ENCODE results near the gene ANKIB1. TPM values are rescaled to one million over a fixed set of nuclear protein-coding genes. Genes with fewer than 3 reads are reported as not detected.

Gene ANKIB1
- total and polyA plus RNA-seq, 4 donors: 3.9 to 14.8 (median 8.4) TPM

DNA sequence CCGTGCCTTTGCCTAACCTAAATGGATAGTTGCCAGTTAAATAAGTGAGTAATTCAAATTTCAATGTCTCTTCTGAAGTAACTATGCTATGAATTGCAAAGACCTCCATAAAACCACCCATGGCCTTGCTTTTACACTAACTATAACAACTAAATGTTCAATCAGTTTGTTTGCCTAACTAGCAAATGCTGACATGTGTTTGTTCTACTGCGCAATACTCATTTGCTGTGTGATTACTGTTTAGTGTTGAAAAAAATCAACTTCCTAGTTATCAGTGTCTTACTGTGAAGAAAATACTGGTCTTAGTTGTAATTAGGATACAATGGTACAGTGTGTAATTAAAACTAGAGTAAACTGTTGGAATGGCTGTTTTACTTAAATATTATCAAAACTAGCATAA is 154.2 kb downstream of the ANKIB1 start (continued):
- TF ChIP-seq, protein P1, sequence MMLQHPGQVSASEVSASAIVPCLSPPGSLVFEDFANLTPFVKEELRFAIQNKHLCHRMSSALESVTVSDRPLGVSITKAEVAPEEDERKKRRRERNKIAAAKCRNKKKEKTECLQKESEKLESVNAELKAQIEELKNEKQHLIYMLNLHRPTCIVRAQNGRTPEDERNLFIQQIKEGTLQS (IDR thresholded peaks at IDR 0.05): no peak
- TF ChIP-seq GABPA (IDR thresholded peaks at IDR 0.05 in 1 of 2, conservative IDR thresholded peaks at IDR 0.05 in 1 of 2) (no peak), RAD21 (IDR thresholded peaks at IDR 0.05) (peak in 1 of 2 donors; percentile 33), RXRA (IDR thresholded peaks at IDR 0.05) (no peak), FOXA1 (IDR thresholded peaks at IDR 0.05) (no peak), NR2F2 (IDR thresholded peaks at IDR 0.05) (no peak), SP1 (IDR thresholded peaks at IDR 0.05) (peak; percentile 34), JUND (IDR thresholded peaks at IDR 0.05) (no peak)

DNA sequence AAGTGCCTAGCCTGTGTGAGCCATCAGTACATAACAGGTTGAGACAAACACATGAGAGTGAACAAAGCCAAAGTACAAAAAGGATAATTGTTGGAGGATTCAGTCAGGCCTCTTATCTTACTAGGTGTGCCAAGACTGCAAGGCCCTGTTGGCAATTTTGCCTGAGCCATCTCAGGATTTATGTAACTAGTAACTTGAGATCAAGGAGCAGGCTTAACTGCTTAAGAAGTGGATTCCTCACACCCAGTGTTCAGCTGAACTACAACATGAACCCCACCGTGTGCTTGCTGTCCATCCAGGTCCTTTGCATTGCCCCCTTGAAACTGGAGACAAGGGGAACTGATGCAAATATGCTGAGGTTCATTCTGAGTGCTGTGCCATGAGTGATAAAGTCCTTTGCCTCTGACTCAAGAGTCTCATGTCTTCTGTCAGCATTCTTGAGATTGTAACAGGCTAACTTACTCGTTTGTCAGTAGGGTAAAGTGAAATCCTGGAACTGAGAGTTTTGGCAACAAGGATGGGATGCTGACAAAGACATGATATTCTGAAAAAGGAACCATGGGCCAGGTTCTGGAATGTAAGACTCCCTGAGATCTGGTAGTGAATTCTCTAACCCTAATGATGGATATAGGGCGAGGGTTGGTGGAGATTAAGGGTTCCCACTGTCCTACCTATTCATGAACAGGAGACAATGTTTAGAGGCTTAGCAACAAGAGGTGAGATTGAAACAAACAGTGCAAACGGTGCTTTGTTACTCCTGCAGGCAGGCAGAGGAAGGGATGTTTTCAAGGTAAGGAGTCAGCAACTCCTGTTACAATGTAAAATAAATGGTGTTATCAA is 157.4 kb downstream of the ANKIB1 start:
- no peak overlapping the region for H3K27ac ChIP-seq (ENCODE audit: low read depth in 1 of 2, low read length in 2 of 2)
- H3K9ac ChIP-seq (ENCODE audit: low read depth in 1 of 2, low read length in 2 of 2): no peak overlapping the region
- H3K36me3 ChIP-seq (ENCODE audit: control insufficient read depth in 4 of 4, insufficient read depth in 3 of 4, low read depth in 1 of 4, low read length in 3 of 4): peaks cover 0 to 8% (median 4%) of the 10 kb centered on the region in 4 donors
- no peaks in the 10 kb centered on the region for H3K9me3 ChIP-seq (ENCODE audit: control insufficient read depth in 4 of 4, low read length in 3 of 4)
- no peak overlapping the region for H3K4me3 ChIP-seq (ENCODE audit: low read depth in 1 of 3, low read length in 3 of 3)
- H3K27me3 ChIP-seq (ENCODE audit: control insufficient read depth in 4 of 4, insufficient read depth in 4 of 4, low read length in 3 of 4): no peaks in the 10 kb centered on the region
- TF ChIP-seq HNF4A (conservative IDR thresholded peaks at IDR 0.05): no peak
- TF ChIP-seq, protein P2, sequence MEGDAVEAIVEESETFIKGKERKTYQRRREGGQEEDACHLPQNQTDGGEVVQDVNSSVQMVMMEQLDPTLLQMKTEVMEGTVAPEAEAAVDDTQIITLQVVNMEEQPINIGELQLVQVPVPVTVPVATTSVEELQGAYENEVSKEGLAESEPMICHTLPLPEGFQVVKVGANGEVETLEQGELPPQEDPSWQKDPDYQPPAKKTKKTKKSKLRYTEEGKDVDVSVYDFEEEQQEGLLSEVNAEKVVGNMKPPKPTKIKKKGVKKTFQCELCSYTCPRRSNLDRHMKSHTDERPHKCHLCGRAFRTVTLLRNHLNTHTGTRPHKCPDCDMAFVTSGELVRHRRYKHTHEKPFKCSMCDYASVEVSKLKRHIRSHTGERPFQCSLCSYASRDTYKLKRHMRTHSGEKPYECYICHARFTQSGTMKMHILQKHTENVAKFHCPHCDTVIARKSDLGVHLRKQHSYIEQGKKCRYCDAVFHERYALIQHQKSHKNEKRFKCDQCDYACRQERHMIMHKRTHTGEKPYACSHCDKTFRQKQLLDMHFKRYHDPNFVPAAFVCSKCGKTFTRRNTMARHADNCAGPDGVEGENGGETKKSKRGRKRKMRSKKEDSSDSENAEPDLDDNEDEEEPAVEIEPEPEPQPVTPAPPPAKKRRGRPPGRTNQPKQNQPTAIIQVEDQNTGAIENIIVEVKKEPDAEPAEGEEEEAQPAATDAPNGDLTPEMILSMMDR (IDR thresholded peaks at IDR 0.05; ENCODE audit: low read depth, low read length, missing input control): no peak
- TF ChIP-seq, protein P3, sequence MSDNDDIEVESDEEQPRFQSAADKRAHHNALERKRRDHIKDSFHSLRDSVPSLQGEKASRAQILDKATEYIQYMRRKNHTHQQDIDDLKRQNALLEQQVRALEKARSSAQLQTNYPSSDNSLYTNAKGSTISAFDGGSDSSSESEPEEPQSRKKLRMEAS (IDR thresholded peaks at IDR 0.05): no peak
- TF ChIP-seq RXRA (IDR thresholded peaks at IDR 0.05): no peak
- no peak for TF ChIP-seq GABPA (IDR thresholded peaks at IDR 0.05 in 1 of 2, conservative IDR thresholded peaks at IDR 0.05 in 1 of 2)
- TF ChIP-seq, protein P4, sequence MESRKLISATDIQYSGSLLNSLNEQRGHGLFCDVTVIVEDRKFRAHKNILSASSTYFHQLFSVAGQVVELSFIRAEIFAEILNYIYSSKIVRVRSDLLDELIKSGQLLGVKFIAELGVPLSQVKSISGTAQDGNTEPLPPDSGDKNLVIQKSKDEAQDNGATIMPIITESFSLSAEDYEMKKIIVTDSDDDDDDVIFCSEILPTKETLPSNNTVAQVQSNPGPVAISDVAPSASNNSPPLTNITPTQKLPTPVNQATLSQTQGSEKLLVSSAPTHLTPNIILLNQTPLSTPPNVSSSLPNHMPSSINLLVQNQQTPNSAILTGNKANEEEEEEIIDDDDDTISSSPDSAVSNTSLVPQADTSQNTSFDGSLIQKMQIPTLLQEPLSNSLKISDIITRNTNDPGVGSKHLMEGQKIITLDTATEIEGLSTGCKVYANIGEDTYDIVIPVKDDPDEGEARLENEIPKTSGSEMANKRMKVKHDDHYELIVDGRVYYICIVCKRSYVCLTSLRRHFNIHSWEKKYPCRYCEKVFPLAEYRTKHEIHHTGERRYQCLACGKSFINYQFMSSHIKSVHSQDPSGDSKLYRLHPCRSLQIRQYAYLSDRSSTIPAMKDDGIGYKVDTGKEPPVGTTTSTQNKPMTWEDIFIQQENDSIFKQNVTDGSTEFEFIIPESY (IDR thresholded peaks at IDR 0.05): no peak
- no peak for TF ChIP-seq EGR1 (IDR thresholded peaks at IDR 0.05; ENCODE audit: low read depth in 2 of 2)
- TF ChIP-seq, protein P1 (IDR thresholded peaks at IDR 0.05): no peak
- H3K4me1 ChIP-seq (ENCODE audit: control insufficient read depth in 4 of 4, insufficient read depth in 4 of 4, low read length in 3 of 4): peaks cover 0 to 7% (median 3%) of the 10 kb centered on the region in 4 donors
- DNase-seq (ENCODE audit: low spot score): no peak
- 79% methylated on average over 4 of the region's 4 CpGs for WGBS

DNA sequence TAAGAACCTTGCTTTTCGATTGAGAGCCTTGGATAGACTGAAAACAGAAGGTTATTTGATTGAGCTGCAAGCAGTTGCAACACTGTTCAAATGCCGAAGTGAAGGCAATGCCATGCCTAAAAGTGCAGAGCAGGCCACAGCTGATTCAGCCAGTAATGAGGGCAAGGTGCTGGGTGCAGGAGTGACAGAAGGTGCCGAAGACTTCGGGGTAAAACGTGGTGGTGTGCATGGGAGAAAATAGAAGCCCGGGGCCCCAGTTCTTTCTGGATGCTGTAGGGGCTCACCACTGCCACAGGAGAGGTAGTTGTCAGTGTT is 157.9 kb downstream of the ANKIB1 start:
- Histone ChIP-seq H3K36me3 (ENCODE audit: control insufficient read depth in 4 of 4, insufficient read depth in 3 of 4, low read depth in 1 of 4, low read length in 3 of 4) (peaks cover 0 to 3% (median 2%) of the 10 kb centered on the region in 4 donors), H3K27me3 (ENCODE audit: control insufficient read depth in 4 of 4, insufficient read depth in 4 of 4, low read length in 3 of 4) (no peaks in the 10 kb centered on the region), H3K27ac (ENCODE audit: low read depth in 1 of 2, low read length in 2 of 2) (no peak overlapping the region), H3K4me3 (ENCODE audit: low read depth in 1 of 3, low read length in 3 of 3) (no peak overlapping the region), H3K9ac (ENCODE audit: low read depth in 1 of 2, low read length in 2 of 2) (no peak overlapping the region), H3K4me1 (ENCODE audit: control insufficient read depth in 4 of 4, insufficient read depth in 4 of 4, low read length in 3 of 4) (peaks cover 0 to 7% (median 3%) of the 10 kb centered on the region in 4 donors), H3K9me3 (ENCODE audit: control insufficient read depth in 4 of 4, low read length in 3 of 4) (no peaks in the 10 kb centered on the region)
- 89% methylated on average over 6 of the region's 6 CpGs for WGBS
- DNase-seq (ENCODE audit: low spot score): no peak
- TF ChIP-seq EGR1 (IDR thresholded peaks at IDR 0.05; ENCODE audit: low read depth in 2 of 2) (no peak), FOXA1 (IDR thresholded peaks at IDR 0.05) (no peak), HNF4A (conservative IDR thresholded peaks at IDR 0.05) (no peak), GABPA (IDR thresholded peaks at IDR 0.05 in 1 of 2, conservative IDR thresholded peaks at IDR 0.05 in 1 of 2) (no peak), RXRA (IDR thresholded peaks at IDR 0.05) (no peak), FOXA2 (IDR thresholded peaks at IDR 0.05) (no peak), NR2F2 (IDR thresholded peaks at IDR 0.05) (no peak), RAD21 (IDR thresholded peaks at IDR 0.05) (no peak)
- TF ChIP-seq, protein P2 (IDR thresholded peaks at IDR 0.05; ENCODE audit: low read depth, low read length, missing input control): no peak
- TF ChIP-seq, protein P3 (IDR thresholded peaks at IDR 0.05): no peak
- TF ChIP-seq, protein P1 (IDR thresholded peaks at IDR 0.05): no peak
- TF ChIP-seq, protein P5, sequence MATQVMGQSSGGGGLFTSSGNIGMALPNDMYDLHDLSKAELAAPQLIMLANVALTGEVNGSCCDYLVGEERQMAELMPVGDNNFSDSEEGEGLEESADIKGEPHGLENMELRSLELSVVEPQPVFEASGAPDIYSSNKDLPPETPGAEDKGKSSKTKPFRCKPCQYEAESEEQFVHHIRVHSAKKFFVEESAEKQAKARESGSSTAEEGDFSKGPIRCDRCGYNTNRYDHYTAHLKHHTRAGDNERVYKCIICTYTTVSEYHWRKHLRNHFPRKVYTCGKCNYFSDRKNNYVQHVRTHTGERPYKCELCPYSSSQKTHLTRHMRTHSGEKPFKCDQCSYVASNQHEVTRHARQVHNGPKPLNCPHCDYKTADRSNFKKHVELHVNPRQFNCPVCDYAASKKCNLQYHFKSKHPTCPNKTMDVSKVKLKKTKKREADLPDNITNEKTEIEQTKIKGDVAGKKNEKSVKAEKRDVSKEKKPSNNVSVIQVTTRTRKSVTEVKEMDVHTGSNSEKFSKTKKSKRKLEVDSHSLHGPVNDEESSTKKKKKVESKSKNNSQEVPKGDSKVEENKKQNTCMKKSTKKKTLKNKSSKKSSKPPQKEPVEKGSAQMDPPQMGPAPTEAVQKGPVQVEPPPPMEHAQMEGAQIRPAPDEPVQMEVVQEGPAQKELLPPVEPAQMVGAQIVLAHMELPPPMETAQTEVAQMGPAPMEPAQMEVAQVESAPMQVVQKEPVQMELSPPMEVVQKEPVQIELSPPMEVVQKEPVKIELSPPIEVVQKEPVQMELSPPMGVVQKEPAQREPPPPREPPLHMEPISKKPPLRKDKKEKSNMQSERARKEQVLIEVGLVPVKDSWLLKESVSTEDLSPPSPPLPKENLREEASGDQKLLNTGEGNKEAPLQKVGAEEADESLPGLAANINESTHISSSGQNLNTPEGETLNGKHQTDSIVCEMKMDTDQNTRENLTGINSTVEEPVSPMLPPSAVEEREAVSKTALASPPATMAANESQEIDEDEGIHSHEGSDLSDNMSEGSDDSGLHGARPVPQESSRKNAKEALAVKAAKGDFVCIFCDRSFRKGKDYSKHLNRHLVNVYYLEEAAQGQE (IDR thresholded peaks at IDR 0.05): no peak
